IMR-90 (cell line): ENCODE results near the gene THEM5. TPM values are rescaled to one million over a fixed set of nuclear protein-coding genes. Genes with fewer than 3 reads are reported as not detected.

Experiments
- ATAC-seq: fragments of 200-7000 bp; cut with Tn5 transposase; 2 replicates; pipeline ENCODE4 v1.9.1; 2020; ENCODE audit warnings: low read depth, mild to moderate bottlenecking, moderate library complexity
- BruUV-seq: library from RNA; stranded (reverse); fragments of 400-500 nt; replicated peaks from 2 replicates; lab custom pipeline; 2021; lab: Mats Ljungman, UMichigan
- CTCF ChIA-PET: fragments of 300-600 bp; formaldehyde crosslinking; extraction: SDS; loops from one replicate; lab custom pipeline; 2021; ENCODE audit warnings: antibody characterized with exemption; lab: Yijun Ruan, JAX
- POLR2A ChIA-PET: fragments of 300-600 bp; sonication (Branson Sonifier 250); formaldehyde crosslinking; loops from one replicate; lab custom pipeline; 2022; ENCODE audit warnings: antibody characterized with exemption; ENCODE audit not compliant: unreplicated experiment; lab: Charles Lee
- DNase-seq: peaks from one replicate; pipeline ENCODE4 v3.0.0; 2013
- H2AFZ ChIP-seq: replicated peaks from 2 replicates; pipeline ENCODE3; 2013; ENCODE audit warnings: low read length, mild to moderate bottlenecking; ENCODE audit not compliant: poor library complexity
- H2AK5ac ChIP-seq: 2 replicates; pipeline ENCODE4 v1.6.1; 2013; ENCODE audit warnings: low read depth, low read length, inconsistent platforms
- H2AK9ac ChIP-seq: replicated peaks from 2 replicates; pipeline ENCODE3; 2013; ENCODE audit warnings: mild to moderate bottlenecking, low read depth, low read length, moderate library complexity; ENCODE audit not compliant: poor library complexity
- H2BK120ac ChIP-seq: 2 replicates; pipeline ENCODE4 v1.6.1; 2013; ENCODE audit warnings: low read depth, low read length, inconsistent platforms
- H2BK15ac ChIP-seq: 3 replicates; pipeline ENCODE4 v1.6.1; 2013; ENCODE audit warnings: low read depth, low read length, inconsistent platforms
- H2BK20ac ChIP-seq: 2 replicates; pipeline ENCODE4 v1.6.1; 2013; ENCODE audit warnings: low read depth, mild to moderate bottlenecking, inconsistent platforms, low read length, moderate library complexity
- H2BK5ac ChIP-seq: 2 replicates; pipeline ENCODE4 v1.6.1; 2013; ENCODE audit warnings: mild to moderate bottlenecking, low read depth, low read length, inconsistent platforms; ENCODE audit not compliant: poor library complexity, severe bottlenecking
- H3K14ac ChIP-seq: replicated peaks from 2 replicates; pipeline ENCODE4 v1.6.1; 2013; ENCODE audit warnings: low read depth, low read length, inconsistent platforms
- H3K18ac ChIP-seq: 2 replicates; pipeline ENCODE4 v1.6.1; 2013; ENCODE audit warnings: low read depth, low read length, control low read depth
- H3K23ac ChIP-seq: 2 replicates; pipeline ENCODE4 v1.6.1; 2013; ENCODE audit warnings: low read depth, low read length, inconsistent platforms
- H3K27ac ChIP-seq: 2 replicates; pipeline ENCODE4 v1.5.1; 2013; ENCODE audit warnings: mild to moderate bottlenecking, control low read depth, low read length; ENCODE audit not compliant: insufficient read depth
- H3K27me3 ChIP-seq: 2 replicates; pipeline ENCODE4 v1.6.1; 2013; ENCODE audit warnings: low read length; ENCODE audit not compliant: control insufficient read depth, insufficient read depth
- H3K36me3 ChIP-seq: 2 replicates; pipeline ENCODE4 v1.6.1; 2013; ENCODE audit warnings: low read length, mixed read lengths; ENCODE audit not compliant: control insufficient read depth, insufficient read depth
- H3K4ac ChIP-seq: 2 replicates; pipeline ENCODE4 v1.6.1; 2013; ENCODE audit warnings: low read depth, low read length, inconsistent platforms
- H3K4me1 ChIP-seq: 2 replicates; pipeline ENCODE4 v1.6.1; 2013; ENCODE audit warnings: low read length, mixed read lengths; ENCODE audit not compliant: control insufficient read depth, insufficient read depth
- H3K4me2 ChIP-seq: 2 replicates; pipeline ENCODE4 v1.6.1; 2013; ENCODE audit warnings: low read depth, mild to moderate bottlenecking, control low read depth, low read length, moderate library complexity
- H3K4me3 ChIP-seq: 2 replicates; pipeline ENCODE4 v1.5.1; 2013; ENCODE audit warnings: low read depth, mild to moderate bottlenecking, control low read depth, low read length, moderate library complexity; ENCODE audit not compliant: insufficient read depth
- H3K56ac ChIP-seq: 2 replicates; pipeline ENCODE4 v1.6.1; 2013; ENCODE audit warnings: low read length, inconsistent platforms; ENCODE audit not compliant: insufficient read depth; ENCODE audit errors: extremely low read depth
- H3K79me1 ChIP-seq, 2 experiments: 2 replicates each; pipeline ENCODE4 v1.6.1; 2013; ENCODE audit warnings: low read length in 2 of 2, inconsistent platforms in 1 of 2, low read depth in 1 of 2
- H3K9ac ChIP-seq: 2 replicates; pipeline ENCODE4 v1.6.1; 2013; ENCODE audit warnings: low read depth, low read length, control low read depth
- H3K9me1 ChIP-seq: 2 replicates; pipeline ENCODE4 v1.6.1; 2013; ENCODE audit warnings: low read length, inconsistent platforms; ENCODE audit not compliant: insufficient read depth
- H3K9me3 ChIP-seq: 2 replicates; pipeline ENCODE4 v1.6.1; 2013; ENCODE audit warnings: low read length; ENCODE audit not compliant: control insufficient read depth, insufficient read depth
- H4K20me1 ChIP-seq: 2 replicates; pipeline ENCODE4 v1.6.1; 2013; ENCODE audit warnings: low read length, inconsistent platforms; ENCODE audit not compliant: insufficient read depth
- H4K5ac ChIP-seq: 2 replicates; pipeline ENCODE4 v1.6.1; 2013; ENCODE audit warnings: mild to moderate bottlenecking, low read depth, low read length, control low read depth
- H4K8ac ChIP-seq, 2 experiments: 2 replicates each; pipeline ENCODE4 v1.6.1; 2013; ENCODE audit warnings: low read depth in 2 of 2, low read length in 2 of 2, control low read depth in 1 of 2, inconsistent platforms in 1 of 2
- H4K91ac ChIP-seq: 2 replicates; pipeline ENCODE4 v1.6.1; 2013; ENCODE audit warnings: low read depth, low read length, inconsistent platforms; ENCODE audit not compliant: insufficient read depth
- BHLHE40 ChIP-seq: fragments of 150-350 bp; IDR thresholded peaks from 2 replicates; pipeline ENCODE4 v1.6.1; 2016; ENCODE audit warnings: mild to moderate bottlenecking, low read depth, low read length
- CEBPB ChIP-seq: IDR thresholded peaks from 2 replicates; pipeline ENCODE4 v1.6.1; 2012; ENCODE audit warnings: low read depth, low read length, improper control_type of control experiment
- CHD1 ChIP-seq: IDR thresholded peaks from 2 replicates; pipeline ENCODE4 v1.6.1; 2012; ENCODE audit warnings: low read depth, low read length, improper control_type of control experiment
- FOS ChIP-seq: fragments of 150-350 bp; IDR thresholded peaks from 2 replicates; pipeline ENCODE4 v1.6.1; 2016; ENCODE audit warnings: low read depth, low read length
- MAFK ChIP-seq: IDR thresholded peaks from 2 replicates; pipeline ENCODE4 v1.6.1; 2012; ENCODE audit warnings: low read depth, low read length, improper control_type of control experiment
- MAZ ChIP-seq: IDR thresholded peaks from 2 replicates; pipeline ENCODE4 v1.6.1; 2012; ENCODE audit warnings: low read depth, mild to moderate bottlenecking, low read length, improper control_type of control experiment, moderate library complexity, borderline replicate concordance
- MXI1 ChIP-seq: IDR thresholded peaks from 2 replicates; pipeline ENCODE4 v1.6.1; 2012; ENCODE audit warnings: low read depth, mild to moderate bottlenecking, low read length, moderate library complexity, borderline replicate concordance
- NFE2L2 ChIP-seq: fragments of 150-350 bp; IDR thresholded peaks from 2 replicates; pipeline ENCODE4 v1.6.1; 2016; ENCODE audit warnings: low read depth, mild to moderate bottlenecking, low read length
- POLR2A ChIP-seq: IDR thresholded peaks from 2 replicates; pipeline ENCODE4 v1.6.1; 2012; ENCODE audit warnings: mild to moderate bottlenecking, low read depth, low read length
- RAD21 ChIP-seq: IDR thresholded peaks from 2 replicates; pipeline ENCODE4 v1.6.1; 2012; ENCODE audit warnings: low read length, improper control_type of control experiment
- RCOR1 ChIP-seq: IDR thresholded peaks from 2 replicates; pipeline ENCODE4 v1.6.1; 2012; ENCODE audit warnings: mild to moderate bottlenecking, low read length, improper control_type of control experiment; ENCODE audit not compliant: insufficient replicate concordance
- RFX5 ChIP-seq: IDR thresholded peaks from 2 replicates; pipeline ENCODE4 v1.8.0; 2012; ENCODE audit warnings: low read depth, mild to moderate bottlenecking, low read length, moderate library complexity
- SMC3 ChIP-seq: fragments of 150-350 bp; IDR thresholded peaks from 2 replicates; pipeline ENCODE4 v1.6.1; 2016; ENCODE audit warnings: low read depth, mild to moderate bottlenecking, antibody characterized with exemption, low read length, moderate library complexity
- WGBS, 2 experiments: methylation state at CpG; one replicate each; pipeline versions ENCODE4 v1.1.5 to v1.1.7; 2013; ENCODE audit warnings: missing lambda C conversion rate in 2 of 2; ENCODE audit not compliant: insufficient read length in 1 of 2; ENCODE audit errors: extremely low coverage in 2 of 2; 5-methylcytosine and 5-hydroxymethylcytosine counted together
- dilution Hi-C: fragments of 300-500 bp; cut with HindIII; formaldehyde crosslinking; loops from one replicate; pipeline ENCODE4 v1.14.3; 2018; ENCODE audit warnings: low sequenced_read_pairs; ENCODE audit not compliant: unreplicated experiment
- in situ Hi-C: fragments of 300-500 bp; cut with MboI; formaldehyde crosslinking; loops from 3 replicates; pipeline ENCODE4 v1.14.3; 2019; ENCODE audit warnings: low sequenced_read_pairs, inconsistent platforms, mixed read lengths
- intact Hi-C: fragments of 100-400 bp; cut with micrococcal nuclease; formaldehyde crosslinking; loops from 2 replicates; pipeline ENCODE4 v1.10.0; 2022
- polyA plus RNA-seq, 3 experiments: library from polyadenylated mRNA; depleted of rRNA; stranded (reverse); fragments of >200 nt; gene quantifications; 2 replicates each; pipeline ENCODE4 v1.2.3, GENCODE V29; 2012; ENCODE audit warnings: low replicate concordance in 1 of 3
- total RNA-seq: library from RNA; depleted of rRNA; stranded (reverse); fragments of >200 nt; gene quantifications from 2 replicates; pipeline ENCODE4 v1.2.3, GENCODE V29; 2012
- TF ChIP-seq, protein P1 (sequence below): fragments of 150-350 bp; IDR thresholded peaks from 2 replicates; pipeline ENCODE4 v1.6.1; 2016; ENCODE audit warnings: low read depth, mild to moderate bottlenecking, low read length, moderate library complexity, borderline replicate concordance
- TF ChIP-seq, protein P2 (sequence below): conservative IDR thresholded peaks from 2 replicates; pipeline ENCODE4 v1.5.1; 2012; ENCODE audit warnings: mild to moderate bottlenecking, low read depth, low read length, improper control_type of control experiment
- TF ChIP-seq, protein P3 (sequence below): fragments of 150-350 bp; IDR thresholded peaks from 2 replicates; pipeline ENCODE4 v1.6.1; 2017; ENCODE audit warnings: mild to moderate bottlenecking, antibody characterized with exemption, low read length, low read depth

The THEM5 gene
- total and polyA plus RNA-seq, 2 of the 4 experiments (the other 2 are of a cell fraction): not detected

DNA sequence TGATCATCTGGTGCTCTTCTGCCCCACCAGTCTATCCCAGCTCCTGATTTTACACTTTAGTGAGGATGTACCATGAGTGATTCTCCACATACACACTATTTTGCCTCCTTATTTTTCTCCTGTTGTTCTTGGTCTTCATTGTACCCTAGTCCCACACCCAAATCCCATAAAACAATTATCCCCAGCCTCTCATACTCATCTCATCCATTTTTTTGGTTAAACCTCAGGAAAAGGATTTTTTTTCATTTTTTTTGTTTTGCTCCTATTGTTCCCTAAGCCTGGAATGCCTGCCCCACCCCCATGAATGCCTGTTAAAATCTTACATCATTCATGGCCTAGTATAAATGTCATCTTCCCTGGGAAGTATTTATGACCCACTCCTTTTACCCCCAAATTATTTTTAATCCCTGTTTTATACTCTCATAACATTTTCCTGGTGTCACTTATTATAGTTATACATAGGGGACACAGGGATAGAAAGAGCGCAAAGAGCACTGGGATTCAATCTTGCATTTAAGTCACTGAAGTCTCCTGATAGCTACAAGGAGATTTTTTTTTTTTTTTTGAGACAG, 43.4 kb downstream of the THEM5 start:
- ATAC-seq (no peak), DNase-seq (no peak)
- no TSS peak for BruUV-seq
- H3K79me1 ChIP-seq: no peaks in the 10 kb centered on the region
- H4K5ac ChIP-seq: no peak overlapping the region
- dilution Hi-C loops (no loop called here), in situ Hi-C loops (no loop called here), intact Hi-C loops (no loop called here)
- peaks cover 76% of the 10 kb centered on the region for H3K27me3 ChIP-seq
- ChIA-PET CTCF (no interaction called here), POLR2A (no interaction called here)
- H4K20me1 ChIP-seq: no peaks in the 10 kb centered on the region
- H3K4ac ChIP-seq: no peak overlapping the region
- no peak overlapping the region for H2BK20ac ChIP-seq
- H3K23ac ChIP-seq: no peak overlapping the region
- H3K36me3 ChIP-seq: no peaks in the 10 kb centered on the region
- H4K8ac ChIP-seq: no peak overlapping the region
- no peak overlapping the region for H2BK120ac ChIP-seq
- no peak overlapping the region for H2AFZ ChIP-seq
- TF ChIP-seq BHLHE40 (no peak), CHD1 (no peak), MAZ (no peak), SMC3 (no peak), MAFK (no peak), MXI1 (no peak), FOS (no peak), RFX5 (no peak), RCOR1 (no peak), RAD21 (no peak), NFE2L2 (no peak), POLR2A (no peak), CEBPB (no peak)
- TF ChIP-seq, protein P1, sequence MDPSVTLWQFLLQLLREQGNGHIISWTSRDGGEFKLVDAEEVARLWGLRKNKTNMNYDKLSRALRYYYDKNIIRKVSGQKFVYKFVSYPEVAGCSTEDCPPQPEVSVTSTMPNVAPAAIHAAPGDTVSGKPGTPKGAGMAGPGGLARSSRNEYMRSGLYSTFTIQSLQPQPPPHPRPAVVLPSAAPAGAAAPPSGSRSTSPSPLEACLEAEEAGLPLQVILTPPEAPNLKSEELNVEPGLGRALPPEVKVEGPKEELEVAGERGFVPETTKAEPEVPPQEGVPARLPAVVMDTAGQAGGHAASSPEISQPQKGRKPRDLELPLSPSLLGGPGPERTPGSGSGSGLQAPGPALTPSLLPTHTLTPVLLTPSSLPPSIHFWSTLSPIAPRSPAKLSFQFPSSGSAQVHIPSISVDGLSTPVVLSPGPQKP: no peak
- TF ChIP-seq, protein P2, sequence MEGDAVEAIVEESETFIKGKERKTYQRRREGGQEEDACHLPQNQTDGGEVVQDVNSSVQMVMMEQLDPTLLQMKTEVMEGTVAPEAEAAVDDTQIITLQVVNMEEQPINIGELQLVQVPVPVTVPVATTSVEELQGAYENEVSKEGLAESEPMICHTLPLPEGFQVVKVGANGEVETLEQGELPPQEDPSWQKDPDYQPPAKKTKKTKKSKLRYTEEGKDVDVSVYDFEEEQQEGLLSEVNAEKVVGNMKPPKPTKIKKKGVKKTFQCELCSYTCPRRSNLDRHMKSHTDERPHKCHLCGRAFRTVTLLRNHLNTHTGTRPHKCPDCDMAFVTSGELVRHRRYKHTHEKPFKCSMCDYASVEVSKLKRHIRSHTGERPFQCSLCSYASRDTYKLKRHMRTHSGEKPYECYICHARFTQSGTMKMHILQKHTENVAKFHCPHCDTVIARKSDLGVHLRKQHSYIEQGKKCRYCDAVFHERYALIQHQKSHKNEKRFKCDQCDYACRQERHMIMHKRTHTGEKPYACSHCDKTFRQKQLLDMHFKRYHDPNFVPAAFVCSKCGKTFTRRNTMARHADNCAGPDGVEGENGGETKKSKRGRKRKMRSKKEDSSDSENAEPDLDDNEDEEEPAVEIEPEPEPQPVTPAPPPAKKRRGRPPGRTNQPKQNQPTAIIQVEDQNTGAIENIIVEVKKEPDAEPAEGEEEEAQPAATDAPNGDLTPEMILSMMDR: no peak
- TF ChIP-seq, protein P3, sequence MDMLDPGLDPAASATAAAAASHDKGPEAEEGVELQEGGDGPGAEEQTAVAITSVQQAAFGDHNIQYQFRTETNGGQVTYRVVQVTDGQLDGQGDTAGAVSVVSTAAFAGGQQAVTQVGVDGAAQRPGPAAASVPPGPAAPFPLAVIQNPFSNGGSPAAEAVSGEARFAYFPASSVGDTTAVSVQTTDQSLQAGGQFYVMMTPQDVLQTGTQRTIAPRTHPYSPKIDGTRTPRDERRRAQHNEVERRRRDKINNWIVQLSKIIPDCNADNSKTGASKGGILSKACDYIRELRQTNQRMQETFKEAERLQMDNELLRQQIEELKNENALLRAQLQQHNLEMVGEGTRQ: no peak
- H3K9me3 ChIP-seq: no peaks in the 10 kb centered on the region
- no peak overlapping the region for H3K56ac ChIP-seq
- no peak overlapping the region for H3K9ac ChIP-seq
- no CpG with 5 or more reads among the region's 1 CpG for WGBS, 2 experiments
- H2BK5ac ChIP-seq: no peak overlapping the region
- no peaks in the 10 kb centered on the region for H3K4me1 ChIP-seq
- no peak overlapping the region for H2AK5ac ChIP-seq
- H4K91ac ChIP-seq: no peak overlapping the region
- H2BK15ac ChIP-seq: no peak overlapping the region
- H2AK9ac ChIP-seq: no peak overlapping the region
- no peak overlapping the region for H3K14ac ChIP-seq
- H3K4me3 ChIP-seq: no peak overlapping the region
- H3K4me2 ChIP-seq: no peak overlapping the region
- no peaks in the 10 kb centered on the region; the same call in 1 of the 2 replicates for H3K9me1 ChIP-seq
- H3K27ac ChIP-seq: no peak overlapping the region
- H3K18ac ChIP-seq: no peak overlapping the region
